ENCODE measurements around the gene SPATA31A3.
"Not testable (repeated sequence)": the region's sequence is repeated elsewhere in the genome, so short reads cannot be mapped to it uniquely, and the experiment has no call there.

Gene SPATA31A3

GRCh38 chr9:66992450-66992849, at the start of gene SPATA31A3:
Gene SPATA31A3, minus strand, starts transcription at chr9:66992550. Its CDS starts 29 bp downstream, at chr9:66992521.
- not testable (repeated sequence) for DNase-seq

GRCh38 chr9:66952576-66952975, 39.8 kb downstream of the SPATA31A3 start:
- not testable (repeated sequence) for DNase-seq

- not testable (repeated sequence) for DNase-seq
Measured at GRCh38 chr9:66942400-66943155, 49.8 kb downstream of the SPATA31A3 start.

GRCh38 chr9:66939878-66940830, 52.2 kb downstream of the SPATA31A3 start:
- DNase-seq = not testable (repeated sequence)

GRCh38 chr9:66938322-66938721, 54.0 kb downstream of the SPATA31A3 start:
- DNase-seq = not testable (repeated sequence)

- not testable (repeated sequence) for DNase-seq
Measured at GRCh38 chr9:66937662-66938061, 54.7 kb downstream of the SPATA31A3 start.

Measured in activated naive CD4-positive, alpha-beta T cell treated with Interleukin-2 at 50 U/mL for 16 hours (primary cell).